B cell (primary cell): Measurements from ENCODE around the gene COLGALT1. TPM values are rescaled to one million over a fixed set of nuclear protein-coding genes. Genes with fewer than 3 reads are reported as not detected.
A peak's percentile ranks its signal among the peaks of the same experiment; 100 is the strongest.

Experiments
- ATAC-seq: fragments of 200-7000 bp; cut with Tn5 transposase; one replicate; pipeline ENCODE4 v1.10.0; 2021; ENCODE audit warnings: low read depth, mild to moderate bottlenecking, moderate number of reproducible peaks, moderate library complexity
- CTCF ChIA-PET: fragments of 350-600 bp; sonication (Branson Sonifier 250); formaldehyde crosslinking; loops from one replicate; lab custom pipeline; 2021; ENCODE audit warnings: antibody characterized with exemption, inconsistent platforms; lab: Charles Lee
- POLR2A ChIA-PET: fragments of 350-600 bp; sonication (Branson Sonifier 250); formaldehyde crosslinking; loops from one replicate; lab custom pipeline; 2021; ENCODE audit warnings: antibody characterized with exemption; lab: Charles Lee
- DNase-seq: peaks from one replicate; pipeline ENCODE4 v3.0.0; 2013
- H2AFZ ChIP-seq: 2 replicates; pipeline ENCODE4 v1.6.1; 2012; ENCODE audit warnings: mild to moderate bottlenecking, low read depth, low read length; ENCODE audit not compliant: insufficient read depth, poor library complexity, severe bottlenecking
- H3K27ac ChIP-seq, 2 donors: 1 replicate in 1 of 2; 2 replicates in 1 of 2; pipeline ENCODE4 v1.5.1; 2012 to 2013; ENCODE audit warnings: low read length in 2 of 2, mild to moderate bottlenecking in 2 of 2, moderate library complexity in 1 of 2
- H3K27me3 ChIP-seq, 4 experiments: fragments of 200-600 bp in 1 of 4; sonication (generic) in 1 of 4; replicated peaks in 1 of 4; 1 replicate in 2 of 4; 2 replicates in 2 of 4; pipeline versions ENCODE4 v1.6.1 to v1.7.0; 2013 to 2016; ENCODE audit warnings: low read length in 3 of 4, mild to moderate bottlenecking in 2 of 4, mixed read lengths in 1 of 4, moderate library complexity in 1 of 4; ENCODE audit not compliant: insufficient read depth in 4 of 4, control insufficient read depth in 3 of 4; ENCODE audit errors: control extremely low read depth in 1 of 4
- H3K36me3 ChIP-seq, 2 experiments: replicated peaks in 1 of 2; 1 replicate in 1 of 2; 2 replicates in 1 of 2; pipeline versions ENCODE4 v1.6.1 to v1.7.1; 2013; ENCODE audit warnings: low read length in 1 of 2; ENCODE audit not compliant: insufficient read depth in 2 of 2, control insufficient read depth in 1 of 2; ENCODE audit errors: control extremely low read depth in 1 of 2, extremely low read depth in 1 of 2
- H3K4me1 ChIP-seq, 2 donors: fragments of 200-600 bp in 1 of 2; sonication (generic) in 1 of 2; 1 replicate in 1 of 2; 2 replicates in 1 of 2; pipeline versions ENCODE4 v1.5.1 to v1.6.1; 2013 to 2017; ENCODE audit warnings: low read length in 2 of 2; ENCODE audit not compliant: control insufficient read depth in 2 of 2, insufficient read depth in 2 of 2
- H3K4me2 ChIP-seq: replicated peaks from 2 replicates; pipeline ENCODE3; 2012; ENCODE audit warnings: mild to moderate bottlenecking, low read depth, low read length; ENCODE audit not compliant: poor library complexity, severe bottlenecking
- H3K4me3 ChIP-seq, 5 experiments: fragments of 200-600 bp in 1 of 5; sonication (generic) in 1 of 5; 1 replicate in 3 of 5; 2 replicates in 2 of 5; pipeline versions ENCODE4 v1.5.1 to v1.7.0; 2011 to 2016; ENCODE audit warnings: low read length in 4 of 5, mild to moderate bottlenecking in 4 of 5, low read depth in 2 of 5, control low read depth in 1 of 5, moderate library complexity in 1 of 5; ENCODE audit not compliant: insufficient read depth in 1 of 5; ENCODE audit errors: control extremely low read depth in 1 of 5, extremely low read depth in 1 of 5
- H3K79me2 ChIP-seq: fragments of 200-600 bp; sonication (generic); one replicate; pipeline ENCODE4 v1.6.0; 2016; ENCODE audit warnings: low read length; ENCODE audit not compliant: control insufficient read depth, insufficient read depth
- H3K9ac ChIP-seq: fragments of 200-600 bp; sonication (generic); 2 replicates; pipeline ENCODE4 v1.6.1; 2017; ENCODE audit warnings: mild to moderate bottlenecking, low read length, moderate library complexity
- H3K9me3 ChIP-seq, 3 donors: one replicate each; pipeline versions ENCODE4 v1.6.1 to v1.7.1; 2013; ENCODE audit warnings: low read length in 2 of 3; ENCODE audit not compliant: control insufficient read depth in 2 of 3, insufficient read depth in 1 of 3; ENCODE audit errors: control extremely low read depth in 1 of 3
- H4K20me1 ChIP-seq: 2 replicates; pipeline ENCODE4 v1.6.0; 2012; ENCODE audit warnings: mild to moderate bottlenecking, low read length; ENCODE audit not compliant: insufficient read depth, control insufficient read depth, poor library complexity, severe bottlenecking
- H3K27ac Mint-ChIP-seq: one replicate; pipeline ENCODE4 v1.8.0; 2021; ENCODE audit warnings: mixed read lengths
- H3K27me3 Mint-ChIP-seq: one replicate; pipeline ENCODE4 v1.8.0; 2021; ENCODE audit warnings: mixed read lengths
- H3K4me1 Mint-ChIP-seq: one replicate; pipeline ENCODE4 v1.8.0; 2021; ENCODE audit warnings: mixed read lengths
- H3K4me3 Mint-ChIP-seq: one replicate; pipeline ENCODE4 v1.8.0; 2021; ENCODE audit warnings: mixed read lengths
- H3K9me3 Mint-ChIP-seq: one replicate; pipeline ENCODE4 v1.8.0; 2022; ENCODE audit warnings: mixed read lengths; ENCODE audit not compliant: insufficient read depth
- EZH2 ChIP-seq: IDR thresholded peaks from 2 replicates; pipeline ENCODE4 v1.6.1; 2012; ENCODE audit warnings: borderline replicate concordance, low read depth, mild to moderate bottlenecking, moderate library complexity, low read length; ENCODE audit not compliant: insufficient read depth, poor library complexity, severe bottlenecking
- WGBS: methylation state at CpG from one replicate; pipeline ENCODE4 v1.1.5; 2013; ENCODE audit warnings: missing lambda C conversion rate; ENCODE audit not compliant: insufficient coverage; 5-methylcytosine and 5-hydroxymethylcytosine counted together
- intact Hi-C: fragments of 100-400 bp; cut with micrococcal nuclease; formaldehyde crosslinking; loops from one replicate; pipeline ENCODE4 v1.10.0; 2022
- polyA plus RNA-seq: library from polyadenylated mRNA; depleted of rRNA; stranded (reverse); fragments of >200 nt; gene quantifications from 2 replicates; pipeline ENCODE4 v1.2.3, GENCODE V29; 2012
- total RNA-seq, 2 donors: library from RNA; stranded (reverse); fragments of 120-200 nt in 1 of 2; gene quantifications; 1 replicate in 1 of 2; 2 replicates in 1 of 2; pipeline versions ENCODE4 v1.2.3 to v1.2.4, GENCODE V29; 2013 to 2022
- TF ChIP-seq, protein P1 (sequence below): fragments of 200-600 bp; IDR thresholded peaks from one replicate; pipeline ENCODE4 v1.8.0; 2022; ENCODE audit warnings: antibody characterized with exemption, mild to moderate bottlenecking

The COLGALT1 gene
- total and polyA plus RNA-seq, 2 donors (not counting 1 experiment from before 2014, with no cell fraction given), result 108 to 126 TPM

DNA sequence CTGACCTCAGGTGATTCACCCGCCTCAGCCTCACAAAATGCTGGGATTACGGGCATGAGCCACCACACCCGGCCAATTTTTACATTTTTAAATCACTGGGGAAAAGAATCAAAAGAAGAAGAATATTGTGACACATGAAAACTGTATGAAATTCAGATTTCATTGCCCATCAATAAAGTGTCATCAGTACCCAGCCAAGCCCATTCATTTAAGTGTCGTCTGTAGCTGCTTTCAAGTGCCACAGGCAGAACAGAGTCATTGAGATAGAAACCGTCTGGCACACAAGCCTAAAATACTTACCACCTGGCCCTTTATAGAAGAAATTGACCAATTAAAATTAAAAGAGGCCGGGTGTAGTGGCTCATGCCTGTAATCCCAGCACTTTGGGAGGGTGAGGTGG, 15.3 kb downstream of the COLGALT1 start:
- no peak overlapping the region for H3K27ac Mint-ChIP-seq
- H3K4me3 Mint-ChIP-seq, result no peak overlapping the region
- H4K20me1 ChIP-seq, result peaks cover 17% of the 10 kb centered on the region
- peaks cover 16% of the 10 kb centered on the region for H3K79me2 ChIP-seq
- peaks cover 3% of the 10 kb centered on the region for H3K4me1 Mint-ChIP-seq
- peaks cover 10 to 65% of the 10 kb centered on the region in 2 experiments for H3K36me3 ChIP-seq
- no peaks in the 10 kb centered on the region for H3K4me1 ChIP-seq
- no peak overlapping the region for H3K4me2 ChIP-seq
- ATAC-seq (no peak), DNase-seq (no peak)
- H3K9me3 Mint-ChIP-seq, result no peaks in the 10 kb centered on the region
- TF ChIP-seq, protein P1, sequence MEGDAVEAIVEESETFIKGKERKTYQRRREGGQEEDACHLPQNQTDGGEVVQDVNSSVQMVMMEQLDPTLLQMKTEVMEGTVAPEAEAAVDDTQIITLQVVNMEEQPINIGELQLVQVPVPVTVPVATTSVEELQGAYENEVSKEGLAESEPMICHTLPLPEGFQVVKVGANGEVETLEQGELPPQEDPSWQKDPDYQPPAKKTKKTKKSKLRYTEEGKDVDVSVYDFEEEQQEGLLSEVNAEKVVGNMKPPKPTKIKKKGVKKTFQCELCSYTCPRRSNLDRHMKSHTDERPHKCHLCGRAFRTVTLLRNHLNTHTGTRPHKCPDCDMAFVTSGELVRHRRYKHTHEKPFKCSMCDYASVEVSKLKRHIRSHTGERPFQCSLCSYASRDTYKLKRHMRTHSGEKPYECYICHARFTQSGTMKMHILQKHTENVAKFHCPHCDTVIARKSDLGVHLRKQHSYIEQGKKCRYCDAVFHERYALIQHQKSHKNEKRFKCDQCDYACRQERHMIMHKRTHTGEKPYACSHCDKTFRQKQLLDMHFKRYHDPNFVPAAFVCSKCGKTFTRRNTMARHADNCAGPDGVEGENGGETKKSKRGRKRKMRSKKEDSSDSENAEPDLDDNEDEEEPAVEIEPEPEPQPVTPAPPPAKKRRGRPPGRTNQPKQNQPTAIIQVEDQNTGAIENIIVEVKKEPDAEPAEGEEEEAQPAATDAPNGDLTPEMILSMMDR, result no peak
- TF ChIP-seq EZH2, result no peak
- no peak overlapping the region for H3K4me3 ChIP-seq
- H2AFZ ChIP-seq, result no peak overlapping the region
- H3K9me3 ChIP-seq, result no peaks in the 10 kb centered on the region
- no peak overlapping the region for H3K27ac ChIP-seq
- H3K27me3 Mint-ChIP-seq, result no peaks in the 10 kb centered on the region
- WGBS, result 100% methylated on average over 1 of the region's 6 CpGs
- intact Hi-C loops, result loop anchor here (5.0 kb wide), 1 partner anchor 58 kb away; the partner anchor contains the start of gene PGLS
- H3K9ac ChIP-seq, result no peak overlapping the region
- H3K27me3 ChIP-seq, result no peaks in the 10 kb centered on the region
- CTCF ChIA-PET, result interaction anchor here (1.2 kb wide), 1 partner anchor 41 kb away, joined by 3 read pairs; no protein-coding TSS in a partner anchor
- POLR2A ChIA-PET, result no interaction called here

DNA sequence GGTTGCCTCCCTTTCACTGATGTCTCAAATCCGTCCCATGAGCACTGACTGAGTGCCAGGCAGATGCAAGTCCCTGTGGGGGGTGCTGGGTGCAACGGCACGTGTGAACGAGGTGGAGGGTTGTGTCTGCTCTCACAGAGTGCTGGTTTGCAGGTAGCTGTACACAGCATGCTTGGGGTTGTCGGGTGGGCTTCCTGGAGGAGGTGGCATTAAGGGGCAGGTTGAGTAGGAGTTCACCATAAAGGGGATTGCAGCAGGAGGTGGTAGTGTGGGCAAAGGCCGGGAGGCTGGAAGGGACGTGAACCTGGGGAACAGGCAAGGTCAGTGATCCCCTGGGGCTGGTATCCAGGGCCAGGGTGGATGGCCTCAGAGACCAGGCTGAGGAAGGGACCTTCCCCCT, 17.2 kb downstream of the COLGALT1 start:
- Mint-ChIP-seq H3K4me3 (no peak overlapping the region), H3K27me3 (no peaks in the 10 kb centered on the region), H3K27ac (peak overlapping the region; percentile 28), H3K9me3 (no peaks in the 10 kb centered on the region), H3K4me1 (peaks cover 3% of the 10 kb centered on the region)
- Histone ChIP-seq H4K20me1 (peaks cover 26% of the 10 kb centered on the region), H3K4me1 (no peaks in the 10 kb centered on the region), H3K79me2 (peaks cover 12% of the 10 kb centered on the region), H3K9ac (no peak overlapping the region), H2AFZ (no peak overlapping the region), H3K9me3 (no peaks in the 10 kb centered on the region), H3K27me3 (no peaks in the 10 kb centered on the region), H3K27ac (no peak overlapping the region), H3K4me2 (no peak overlapping the region), H3K4me3 (no peak overlapping the region), H3K36me3 (peaks cover 5 to 57% of the 10 kb centered on the region in 2 experiments)
- POLR2A ChIA-PET, result interaction anchor here (0.6 to 1.4 kb wide), 2 partner anchors 45 to 286 kb away, joined by 4 to 5 read pairs; a partner anchor contains a TSS
- 91% methylated on average over 7 of the region's 7 CpGs for WGBS
- intact Hi-C loops, result loop anchor here (5.0 kb wide), 1 partner anchor 60 kb away; the partner anchor contains the start of gene PGLS
- CTCF ChIA-PET, result interaction anchor here (1.1 to 6.5 kb wide), 11 partner anchors 18 to 283 kb away, joined by 3 to 79 read pairs (median 7); partner anchors contain the start of genes PGLS and TMEM221
- TF ChIP-seq, protein P1, result no peak
- TF ChIP-seq EZH2, result no peak
- ATAC-seq (no peak), DNase-seq (no peak)
